Suprapubic skin (tissue), 3 donors: ENCODE measurements around the gene ABCC3.

Experiments
- CTCF ChIP-seq, 2 donors: fragments of 200-600 bp in 1 of 2; fragments of 450-650 bp in 1 of 2; sonication (generic) in 1 of 2; IDR thresholded peaks; one replicate each; pipeline ENCODE4 v1.5.1; 2016 to 2019; ENCODE audit warnings: antibody characterized with exemption in 2 of 2, mild to moderate bottlenecking in 1 of 2, moderate library complexity in 1 of 2
- POLR2AphosphoS5 ChIP-seq, 3 donors: sonication (generic); formaldehyde crosslinking; IDR thresholded peaks; one replicate each; pipeline ENCODE4 v1.6.1; 2017; ENCODE audit warnings: antibody characterized with exemption in 3 of 3

GRCh38 chr17:50587571-50587970, 47.1 kb upstream of the ABCC3 start:
- TF ChIP-seq CTCF (IDR thresholded peaks at IDR 0.05) = no peak
- TF ChIP-seq POLR2AphosphoS5 (IDR thresholded peaks at IDR 0.05) = no peak
